HL-60/S4 (cell line): ENCODE data around the gene CLSTN2.

ENCODE experiments used
- in situ Hi-C: fragments of 300-500 bp; cut with MboI; formaldehyde crosslinking; loops from 2 replicates; pipeline ENCODE4 v1.14.3; 2022; ENCODE audit warnings: low sequenced_read_pairs

CLSTN2 gene

DNA sequence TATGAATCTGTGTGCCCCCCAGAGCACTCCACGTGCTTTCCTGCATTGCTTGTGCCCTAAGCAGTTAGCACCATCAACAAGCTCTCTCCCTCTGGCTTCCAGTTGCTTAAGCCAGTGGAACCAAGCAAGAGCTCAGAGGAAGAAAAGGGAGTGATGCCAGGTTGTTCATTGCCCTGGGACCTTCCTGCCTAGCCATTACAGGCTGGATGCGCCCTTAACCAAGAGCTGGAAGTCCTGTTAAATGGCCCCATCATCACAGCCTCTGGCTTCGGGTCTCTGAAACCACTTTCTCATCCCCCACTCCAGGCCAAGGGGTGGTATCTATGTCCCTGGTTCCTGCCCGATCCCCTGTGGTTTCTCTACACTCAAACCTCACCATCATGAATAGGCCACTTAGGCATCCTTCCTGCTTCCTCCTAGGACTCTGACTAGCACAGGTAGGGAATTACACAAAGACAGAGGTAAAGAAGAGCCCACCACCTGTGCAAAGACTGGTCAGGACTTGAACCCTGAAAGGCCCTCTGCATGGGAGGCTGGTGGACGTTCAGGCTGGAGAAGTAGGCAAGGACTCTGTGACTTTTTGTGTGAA, 433.3 kb downstream of the CLSTN2 start:
- in situ Hi-C loops = no loop called here

DNA sequence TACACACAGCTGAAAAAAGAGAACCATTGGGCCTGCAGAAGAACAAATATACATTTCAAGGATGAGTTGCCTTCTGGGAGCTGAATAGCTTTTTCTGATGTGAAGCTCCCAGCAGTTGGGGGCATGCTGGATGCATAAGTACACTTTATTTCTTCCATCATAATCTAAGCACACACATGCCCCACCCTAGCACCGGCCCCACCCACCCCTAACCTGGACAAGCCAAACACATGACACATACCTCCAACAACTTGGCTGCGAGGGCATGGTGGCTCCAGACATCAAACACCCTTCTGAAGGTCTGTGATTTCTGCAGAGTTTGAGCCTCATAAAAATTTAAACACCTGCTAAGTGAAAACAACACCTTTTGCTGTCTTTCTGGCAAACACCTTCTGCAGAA, 435.7 kb downstream of the CLSTN2 start:
- in situ Hi-C loops = no loop called here

DNA sequence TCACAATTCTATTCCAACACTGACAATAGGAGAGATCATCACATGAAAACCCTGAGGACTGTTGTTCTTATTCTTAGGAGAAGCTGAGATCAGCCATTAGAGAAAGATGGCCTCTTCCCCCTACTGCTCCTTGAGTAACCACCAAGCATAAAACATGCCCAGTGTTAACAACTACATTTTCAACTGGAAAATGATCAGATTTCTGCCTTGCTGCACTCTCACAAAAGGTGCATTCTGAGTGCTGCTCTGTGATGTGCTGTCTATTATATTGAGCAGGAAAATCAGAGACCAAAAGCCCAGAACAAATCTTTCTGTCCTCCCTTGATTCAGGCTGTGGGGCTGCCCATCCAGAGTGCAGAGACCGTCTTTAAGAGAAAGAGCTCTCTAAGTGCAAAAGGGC, 438.2 kb downstream of the CLSTN2 start:
- in situ Hi-C loops = no loop called here

DNA sequence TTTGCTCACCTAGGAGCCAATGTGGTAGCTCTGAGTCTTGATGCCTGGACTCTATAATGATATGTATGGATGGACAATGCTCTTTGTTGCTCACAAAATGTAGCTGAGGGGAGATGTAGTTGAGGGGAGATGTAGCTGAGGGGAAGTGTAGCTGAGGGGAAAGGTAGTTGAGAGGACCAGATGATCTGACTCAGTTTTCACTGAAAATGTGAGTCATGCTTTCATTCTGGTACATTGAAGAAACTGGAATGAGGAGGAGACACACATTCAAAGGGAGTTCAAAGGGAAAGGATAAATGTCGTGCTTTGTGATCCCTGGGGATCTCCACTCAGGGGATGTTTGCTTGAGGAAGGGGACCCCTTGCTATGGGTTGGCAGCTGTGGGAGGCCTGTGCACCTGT, 440.0 kb downstream of the CLSTN2 start:
- in situ Hi-C loops = no loop called here

DNA sequence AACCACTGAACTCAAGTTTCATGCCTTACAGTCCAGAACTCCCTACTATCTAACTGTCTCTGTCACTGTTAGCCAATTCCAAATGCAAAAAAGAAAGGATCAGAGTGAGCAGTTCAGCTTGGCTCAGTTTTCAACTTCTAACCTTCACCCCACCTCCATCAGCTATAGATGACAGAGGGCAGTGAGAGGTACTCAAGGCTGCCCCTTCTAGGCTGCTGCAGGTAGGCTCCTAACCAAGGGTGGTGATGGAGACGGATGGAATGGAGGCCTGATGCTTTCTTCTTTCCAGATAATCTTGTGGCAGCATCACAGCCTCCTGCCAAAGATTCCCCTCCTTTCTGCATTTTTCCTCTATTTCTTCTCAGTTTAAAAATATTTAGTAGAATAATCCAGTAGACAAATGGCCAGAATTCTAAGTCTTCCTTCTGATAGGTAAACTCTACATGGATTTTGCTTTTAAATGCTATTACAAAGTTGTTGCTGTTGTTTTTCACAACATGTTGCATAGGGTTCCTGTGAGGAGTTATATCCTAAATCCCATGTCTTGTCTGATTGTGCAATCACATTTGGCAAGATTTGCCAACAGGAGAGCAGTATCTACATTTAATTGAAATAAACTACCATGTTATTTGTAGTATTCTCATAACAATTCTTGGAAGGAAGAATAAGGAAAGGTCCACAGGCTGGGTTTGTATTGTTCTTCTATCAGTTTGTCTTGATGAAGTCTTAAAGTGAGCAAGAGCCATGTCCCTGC, 441.3 kb downstream of the CLSTN2 start:
- in situ Hi-C loops = no loop called here

DNA sequence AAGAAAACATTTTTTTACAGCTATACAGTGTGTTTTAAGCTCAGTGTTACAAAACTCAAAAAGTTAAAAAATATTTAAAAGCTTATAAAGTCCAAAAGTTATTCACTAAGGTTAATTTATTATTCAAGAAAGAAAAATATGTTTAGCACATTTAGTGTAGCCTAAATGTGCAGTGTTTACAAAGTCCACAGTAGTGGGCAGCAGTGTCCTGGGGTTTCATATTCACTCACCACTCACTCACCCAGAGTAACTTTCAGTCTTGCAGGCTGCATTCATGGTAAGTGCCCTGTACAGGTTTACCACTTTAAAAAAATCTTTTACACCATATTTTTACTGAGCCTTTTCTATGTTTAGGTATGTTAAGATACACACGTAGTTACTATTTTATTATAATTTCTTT, 442.7 kb downstream of the CLSTN2 start:
- in situ Hi-C loops = no loop called here

DNA sequence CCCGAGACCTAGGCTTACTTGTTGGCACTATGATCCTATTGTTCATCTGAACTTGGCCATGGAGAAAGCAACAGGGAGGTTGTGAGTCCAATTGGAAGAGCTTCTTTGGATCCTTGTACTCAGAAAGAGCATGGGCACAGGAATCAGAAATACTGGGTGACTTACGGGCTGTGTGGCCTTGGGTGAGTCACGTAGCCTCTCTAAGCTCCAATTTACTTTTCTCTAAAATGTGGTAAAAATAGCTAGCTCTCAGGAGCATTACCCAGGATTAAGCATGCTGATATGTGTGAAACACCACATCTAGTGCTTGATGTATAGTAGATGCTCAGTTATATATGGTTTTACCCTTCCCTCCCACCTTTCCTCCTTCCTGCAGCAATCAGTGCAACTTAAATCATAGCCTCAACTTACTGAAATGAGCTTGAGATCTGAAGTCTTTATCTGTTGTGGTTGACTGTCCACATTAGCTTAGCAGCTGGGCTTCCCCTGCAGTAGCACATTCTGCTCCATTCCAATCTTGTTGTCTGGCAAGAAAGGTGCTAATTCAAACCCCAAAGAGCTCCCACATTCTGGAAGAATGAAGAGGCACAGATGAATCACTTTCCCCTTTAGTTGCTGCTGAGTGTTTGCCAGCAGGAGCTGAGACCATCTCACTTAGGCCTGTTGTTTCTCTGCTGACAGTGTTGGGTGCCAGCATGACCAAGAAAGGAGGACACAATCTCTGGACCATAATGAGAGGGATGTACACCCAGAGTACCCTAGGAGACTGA, 443.8 kb downstream of the CLSTN2 start:
- in situ Hi-C loops = no loop called here

DNA sequence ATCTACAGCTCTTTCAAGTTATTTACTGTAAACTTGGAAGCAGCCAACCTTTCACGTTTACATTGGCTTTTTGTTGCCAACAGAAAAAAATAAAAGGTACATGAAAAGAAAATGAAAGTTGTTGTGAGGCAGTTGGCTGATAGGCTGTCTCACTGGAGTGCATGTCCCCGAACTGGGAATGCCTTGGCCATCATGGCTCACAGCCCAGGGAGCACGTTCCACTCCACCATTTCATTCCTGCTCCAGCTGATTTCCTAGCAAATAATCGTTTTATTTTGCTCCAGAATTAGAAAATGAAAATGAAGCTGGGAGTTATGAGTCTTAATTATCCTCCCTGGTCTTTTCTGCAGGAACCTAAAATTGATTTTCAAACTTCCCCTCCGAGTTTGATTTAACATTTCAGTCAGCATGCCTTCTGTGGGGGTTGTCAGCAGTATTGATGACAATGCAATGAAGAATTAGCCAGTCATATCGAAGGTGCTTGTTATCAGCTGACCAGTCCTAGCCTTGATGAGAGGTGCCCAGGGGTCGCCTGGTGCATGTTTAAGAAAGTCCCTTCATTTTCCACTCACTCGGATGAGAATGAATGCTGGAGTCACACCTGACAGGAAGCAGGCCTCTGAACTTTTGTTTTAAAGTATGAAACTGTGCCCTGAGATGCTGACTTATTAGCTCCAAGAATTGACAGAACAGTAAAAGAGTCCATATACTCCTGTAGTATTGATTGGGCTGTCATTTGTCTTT, 449.2 kb downstream of the CLSTN2 start:
- in situ Hi-C loops = no loop called here

DNA sequence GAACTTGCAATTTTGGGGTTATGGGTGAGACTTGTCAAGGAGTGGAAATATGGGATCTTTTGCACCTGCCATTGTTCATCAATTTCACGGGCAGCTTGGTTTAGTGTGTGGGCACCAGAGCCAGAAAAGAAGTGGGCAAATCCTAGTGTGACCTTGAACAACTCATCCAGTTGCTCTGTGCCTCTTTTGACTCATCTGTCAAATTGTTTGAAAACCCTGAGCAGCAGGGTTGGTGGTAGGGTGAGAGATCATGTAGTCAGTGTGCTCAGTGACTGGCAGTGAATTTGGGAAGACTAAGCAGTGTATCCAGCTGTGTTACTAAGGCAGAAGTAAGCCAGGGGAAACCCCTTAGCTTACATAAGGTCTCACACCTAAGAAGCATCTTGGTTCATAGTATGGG, 449.9 kb downstream of the CLSTN2 start:
- in situ Hi-C loops = no loop called here

DNA sequence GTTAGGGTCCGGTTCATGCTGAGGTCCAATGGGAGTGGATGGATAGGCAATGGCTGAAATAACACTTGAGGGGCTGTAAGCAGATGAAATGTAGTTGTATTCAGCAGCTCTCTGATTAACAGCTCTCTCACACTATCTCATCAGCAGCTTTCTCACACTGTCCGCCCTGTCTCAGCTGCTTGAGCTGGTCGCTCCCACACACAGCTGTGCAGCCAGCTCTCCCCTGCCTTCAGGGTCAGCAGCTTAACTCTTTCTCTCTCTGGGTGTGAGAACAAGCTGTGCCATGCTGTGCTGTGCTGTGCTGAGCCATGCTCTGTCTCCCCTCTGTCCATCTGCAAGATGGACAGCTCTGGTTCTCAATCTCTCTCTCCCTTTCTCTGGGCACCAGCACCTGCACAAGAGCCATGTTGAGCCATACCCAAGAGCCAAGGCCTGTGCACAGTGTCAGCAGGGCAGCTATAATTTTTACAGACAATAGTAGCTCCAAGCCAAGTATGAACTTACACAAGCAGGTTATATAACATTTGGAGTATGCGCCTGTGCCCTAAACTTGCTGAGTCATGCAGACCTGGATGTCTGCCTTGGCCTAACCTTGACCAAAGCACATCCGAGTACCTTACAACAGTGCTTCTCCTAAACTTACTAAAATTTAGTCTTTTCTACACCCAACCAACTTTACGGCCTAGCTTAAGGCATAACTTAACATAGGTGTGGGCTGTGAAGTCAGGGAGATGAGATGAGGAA, 451.5 kb downstream of the CLSTN2 start:
- in situ Hi-C loops = no loop called here

DNA sequence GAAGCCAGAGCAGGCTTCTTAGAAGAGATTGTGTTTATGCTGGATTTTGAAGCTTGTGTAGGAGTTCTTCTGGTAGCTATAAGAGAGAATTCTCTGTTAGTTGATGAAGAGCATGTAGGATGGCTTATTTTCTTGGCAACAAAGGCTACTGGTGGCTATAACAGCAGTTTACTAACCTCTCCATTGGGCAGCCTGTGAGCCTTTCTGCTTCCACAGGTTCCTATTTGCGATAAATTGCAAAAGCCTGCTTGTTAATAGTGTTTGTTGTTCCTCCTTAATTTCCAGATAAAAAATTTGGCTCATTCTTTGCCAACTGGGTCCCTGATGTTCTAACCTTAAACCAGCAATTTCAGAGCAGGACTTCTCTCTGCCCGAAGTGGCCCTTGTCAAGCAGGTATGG, 452.3 kb downstream of the CLSTN2 start:
- in situ Hi-C loops = no loop called here

DNA sequence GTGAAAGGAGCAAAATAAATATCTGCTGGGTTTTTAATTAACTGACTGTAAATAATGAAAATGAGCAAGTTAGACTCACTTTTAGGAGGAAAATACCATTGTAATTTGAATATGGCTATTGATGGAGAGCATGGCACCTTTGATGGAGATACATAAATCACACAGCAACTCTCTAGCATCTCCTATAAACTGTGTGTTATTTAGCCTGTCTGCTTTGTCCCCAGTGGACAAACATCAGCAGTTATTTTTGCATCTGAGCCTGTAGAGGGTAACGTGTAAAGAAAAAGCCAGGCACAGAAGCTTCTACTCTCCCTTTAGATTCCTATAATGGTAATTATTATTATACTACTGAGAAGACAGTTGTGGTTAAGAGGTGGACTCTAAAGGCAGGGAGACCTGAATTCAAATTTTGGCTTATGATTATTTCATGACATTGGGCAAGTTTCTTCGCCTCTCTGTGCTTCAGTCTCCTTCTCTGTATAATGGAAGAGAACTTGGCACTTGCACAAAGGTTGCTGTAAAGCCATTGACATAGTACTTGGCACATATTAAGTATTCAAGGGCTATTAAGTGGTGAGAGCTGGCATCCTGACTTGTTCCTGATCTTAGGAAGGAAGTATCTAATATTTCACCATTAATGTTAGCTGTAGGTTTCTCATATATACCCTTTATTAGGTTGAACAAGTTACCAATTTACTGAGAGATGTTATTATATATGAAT, 453.4 kb downstream of the CLSTN2 start:
- in situ Hi-C loops = no loop called here

DNA sequence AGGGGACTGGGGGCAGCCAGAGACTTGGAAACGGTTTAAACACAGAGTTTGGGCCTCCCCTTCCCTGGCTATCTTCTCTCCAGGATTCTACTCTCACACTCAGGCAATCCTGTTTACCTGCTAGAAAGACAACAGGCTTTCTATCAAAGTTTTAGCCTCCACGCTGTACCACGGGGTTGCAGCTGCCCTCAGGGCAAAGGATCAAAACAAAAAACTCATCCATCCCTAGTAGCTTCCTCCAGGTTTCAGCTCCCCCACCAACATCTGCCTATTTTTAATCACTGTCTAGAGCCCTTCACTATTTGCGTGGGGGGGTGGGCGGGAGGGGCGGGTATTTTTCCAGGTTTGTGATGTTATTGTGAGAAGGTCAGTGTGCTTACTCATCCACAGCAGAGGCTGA, 456.1 kb downstream of the CLSTN2 start:
- in situ Hi-C loops = no loop called here

DNA sequence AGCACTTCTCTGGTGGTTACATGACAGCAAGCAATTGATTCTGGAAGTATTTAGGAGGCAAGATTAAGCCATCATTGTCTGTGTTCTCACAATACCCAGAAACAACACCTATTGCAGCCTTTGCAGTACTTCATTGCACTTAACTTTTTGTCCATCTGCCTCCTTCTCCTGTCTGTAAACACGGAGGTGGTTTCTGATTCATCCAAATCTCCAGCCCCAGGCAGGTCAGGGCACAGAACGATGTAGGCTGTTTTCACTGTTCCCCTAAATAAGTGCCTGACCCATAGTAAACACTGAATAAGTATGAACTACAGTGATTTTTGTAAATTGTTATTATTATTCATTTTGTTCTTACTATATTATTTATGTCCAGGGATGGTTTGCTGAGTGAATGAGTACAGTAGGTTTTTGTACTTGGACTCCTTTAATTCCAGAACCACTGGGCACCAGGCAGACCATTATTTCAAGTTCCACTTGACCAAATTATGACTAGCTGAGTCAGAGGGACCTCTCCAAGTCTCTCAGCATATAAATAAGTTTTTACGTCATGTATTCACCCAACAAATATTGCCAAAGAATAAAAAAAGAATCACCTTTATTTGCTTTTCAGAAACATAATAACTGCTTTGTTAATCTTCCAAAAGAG, 459.6 kb downstream of the CLSTN2 start:
- in situ Hi-C loops = no loop called here

DNA sequence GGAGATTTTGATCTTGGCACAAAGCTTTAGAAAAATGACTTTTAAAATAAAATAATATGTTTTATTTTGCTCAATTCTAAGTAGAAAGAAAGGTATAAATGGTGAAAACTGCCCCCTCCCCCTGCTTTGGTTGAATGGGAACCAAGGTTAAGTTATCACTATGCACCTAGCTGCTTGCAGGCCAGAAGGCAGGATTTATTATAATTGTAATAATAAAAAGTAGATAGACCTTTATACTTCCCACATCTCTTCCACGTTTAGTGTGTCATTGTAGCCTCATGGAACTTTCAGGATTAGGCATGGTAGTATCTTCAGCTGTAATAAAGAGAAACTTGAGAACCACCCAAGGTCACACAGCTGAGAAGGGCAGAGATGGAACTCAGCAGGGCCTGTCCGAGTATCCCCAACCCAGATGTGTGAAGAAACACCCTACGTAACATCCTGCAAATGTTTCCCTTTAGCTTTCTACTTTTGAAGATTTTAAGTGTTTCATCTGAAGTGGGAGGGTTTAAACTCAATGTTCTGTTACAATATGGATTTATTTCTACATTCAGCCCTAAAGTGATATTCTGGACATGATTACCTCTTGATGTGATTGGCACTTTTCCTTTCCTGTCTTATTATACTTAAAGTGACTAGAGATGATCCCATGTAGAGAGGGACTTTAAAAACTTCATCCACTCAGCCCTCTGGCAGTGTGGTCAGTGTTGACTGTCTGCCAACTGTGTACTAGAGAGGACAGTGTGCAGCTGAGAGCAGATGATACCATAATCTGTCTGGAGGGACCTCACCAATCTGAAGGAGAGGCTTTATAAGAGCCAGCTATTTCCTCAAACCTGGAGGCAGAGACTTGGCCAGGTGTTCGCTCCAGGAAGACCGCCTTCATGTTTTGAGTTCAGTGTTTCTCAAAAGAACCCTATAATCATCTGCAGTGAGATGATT, 460.4 kb downstream of the CLSTN2 start:
- in situ Hi-C loops = no loop called here

DNA sequence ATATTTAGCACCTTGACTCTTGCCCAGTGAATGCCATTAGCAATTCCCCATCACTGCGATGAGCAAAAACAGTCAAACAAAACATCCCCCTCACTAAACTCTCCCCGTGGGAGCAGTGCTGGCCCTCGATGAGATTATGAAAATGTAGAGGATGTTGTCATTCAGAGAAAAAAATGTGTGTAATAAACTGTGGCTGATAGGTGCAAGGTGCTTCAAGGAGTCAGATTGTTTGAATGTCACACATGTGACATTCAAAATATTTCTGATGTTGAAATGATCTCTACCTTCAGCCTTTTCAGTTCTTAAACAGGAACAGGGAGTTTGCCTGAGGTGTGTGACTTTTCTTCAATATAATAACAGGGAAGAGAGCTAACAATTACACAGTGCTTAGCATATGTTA, 461.1 kb downstream of the CLSTN2 start:
- in situ Hi-C loops = no loop called here

DNA sequence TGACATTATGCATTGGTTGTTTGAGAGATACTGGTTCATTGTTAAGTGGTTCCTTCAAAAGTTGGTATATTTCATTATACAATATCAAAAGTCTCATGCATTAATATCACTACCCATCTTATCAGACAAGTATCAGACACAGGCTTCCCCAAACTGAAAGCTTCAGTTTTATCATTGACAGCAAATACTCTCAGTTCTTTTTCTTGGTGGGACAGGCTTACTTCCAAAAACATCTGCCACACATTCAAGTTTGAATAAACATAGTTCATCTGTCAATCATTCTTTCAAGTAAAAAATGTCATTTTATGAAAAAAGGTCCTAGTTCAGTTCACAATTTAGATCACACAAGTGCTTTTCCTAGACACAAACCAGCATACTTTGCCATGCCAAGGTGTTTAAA, 462.9 kb downstream of the CLSTN2 start:
- in situ Hi-C loops = no loop called here

DNA sequence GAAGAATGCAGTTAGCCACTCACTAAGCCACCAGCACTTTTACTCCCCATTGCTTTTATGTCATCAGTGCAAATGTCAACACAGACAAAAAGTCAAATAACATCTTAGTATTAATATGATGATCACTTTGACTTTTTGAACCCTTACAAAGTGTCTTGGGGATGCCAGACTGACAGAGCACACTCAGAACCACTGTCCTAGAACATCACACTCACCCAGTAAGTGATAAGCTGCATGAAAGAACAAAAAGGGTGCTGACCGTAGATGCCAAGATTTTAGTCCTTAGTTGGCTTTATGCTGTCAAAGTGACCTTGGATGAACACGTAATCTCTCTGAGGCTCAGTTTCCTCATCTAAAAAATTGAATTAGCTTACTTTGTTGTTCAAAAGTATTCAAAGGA, 463.4 kb downstream of the CLSTN2 start:
- in situ Hi-C loops = no loop called here

DNA sequence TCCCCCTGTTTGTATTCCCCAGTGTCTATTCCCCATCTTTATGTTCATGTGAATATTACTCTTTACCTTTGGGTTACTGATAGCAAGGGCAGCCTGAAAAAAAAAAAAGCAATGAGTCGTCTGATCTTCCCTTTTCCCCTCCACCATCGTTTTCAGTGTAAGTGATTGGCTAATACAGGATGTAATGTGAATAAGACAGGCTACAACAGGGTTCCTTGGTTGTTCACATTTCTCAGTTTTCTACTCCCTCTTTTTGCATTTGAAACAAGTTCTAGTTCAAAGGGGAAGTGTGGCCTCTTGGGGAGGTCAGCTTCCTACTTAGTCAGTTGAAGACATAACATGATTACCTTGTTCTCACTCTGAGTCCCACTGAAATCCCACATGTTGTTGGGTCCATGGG, 464.9 kb downstream of the CLSTN2 start:
- in situ Hi-C loops = no loop called here
